HG02852 (cell line): Measurements from ENCODE around the gene RRP7A.
"Not testable (repeated sequence)": the region's sequence is repeated elsewhere in the genome, so short reads cannot be mapped to it uniquely, and the experiment has no call there.

Source experiments
- ATAC-seq: cut with Tn5 transposase; IDR thresholded peaks from one replicate; pipeline ENCODE4 v1.9.1; 2021; ENCODE audit warnings: mild to moderate bottlenecking, moderate library complexity; ENCODE audit not compliant: unreplicated experiment

Gene RRP7A

DNA sequence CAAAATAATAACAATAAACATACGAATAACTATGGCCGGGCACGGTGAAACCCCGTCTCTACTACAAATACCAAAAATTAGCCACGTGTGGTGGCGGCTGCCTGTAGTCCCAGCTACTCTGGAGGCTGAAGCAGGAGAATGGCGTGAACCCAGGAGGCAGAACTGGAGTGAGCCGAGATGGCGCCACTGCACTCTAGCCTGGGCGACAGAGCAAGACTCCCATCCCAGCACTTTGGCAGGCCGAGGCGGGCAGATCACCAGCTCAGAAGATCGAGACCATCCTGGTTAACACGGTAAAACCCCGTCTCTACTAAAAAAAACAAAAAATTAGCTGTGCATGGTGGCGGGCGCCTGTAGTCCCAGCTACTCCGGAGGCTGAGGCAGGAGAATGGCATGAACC lies 17.0 kb upstream of the RRP7A start:
- not testable (repeated sequence) for ATAC-seq

GRCh38 chr22:42536166-42536565 lies 16.6 kb upstream of the RRP7A start:
- no peak for ATAC-seq

- ATAC-seq = not testable (repeated sequence)
Observed at GRCh38 chr22:42535082-42535731, 15.6 kb upstream of the RRP7A start.

GRCh38 chr22:42533638-42533977 lies 14.0 kb upstream of the RRP7A start:
- no peak for ATAC-seq

- not testable (repeated sequence) for ATAC-seq
Observed at GRCh38 chr22:42531401-42532084, 11.9 kb upstream of the RRP7A start.

DNA sequence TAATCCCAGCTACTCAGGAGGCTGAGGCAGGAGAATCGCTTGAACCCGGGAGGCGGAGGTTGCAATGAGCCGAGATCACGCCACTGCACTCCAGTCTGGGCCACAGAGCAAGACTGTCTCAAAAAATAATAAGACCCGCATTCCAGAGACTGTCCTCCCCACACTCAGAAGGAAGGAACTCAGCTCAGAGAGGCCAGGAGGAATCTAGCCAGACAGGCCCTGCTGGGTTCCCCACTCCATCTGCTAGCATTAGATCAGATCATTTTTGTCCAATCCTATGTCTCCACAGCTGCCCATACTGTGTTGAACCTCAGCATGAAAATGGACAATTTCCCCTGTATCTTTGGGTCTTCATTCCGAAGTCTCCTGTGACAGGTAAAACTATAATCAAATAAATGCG lies 9.8 kb upstream of the RRP7A start:
- not testable (repeated sequence) for ATAC-seq

- no peak for ATAC-seq
Observed at GRCh38 chr22:42528591-42529307, 9.2 kb upstream of the RRP7A start.

- no peak for ATAC-seq
Observed at GRCh38 chr22:42522546-42522945, 3.0 kb upstream of the RRP7A start.

- no peak for ATAC-seq
Observed at GRCh38 chr22:42521228-42521546, 1.6 kb upstream of the RRP7A start.

DNA sequence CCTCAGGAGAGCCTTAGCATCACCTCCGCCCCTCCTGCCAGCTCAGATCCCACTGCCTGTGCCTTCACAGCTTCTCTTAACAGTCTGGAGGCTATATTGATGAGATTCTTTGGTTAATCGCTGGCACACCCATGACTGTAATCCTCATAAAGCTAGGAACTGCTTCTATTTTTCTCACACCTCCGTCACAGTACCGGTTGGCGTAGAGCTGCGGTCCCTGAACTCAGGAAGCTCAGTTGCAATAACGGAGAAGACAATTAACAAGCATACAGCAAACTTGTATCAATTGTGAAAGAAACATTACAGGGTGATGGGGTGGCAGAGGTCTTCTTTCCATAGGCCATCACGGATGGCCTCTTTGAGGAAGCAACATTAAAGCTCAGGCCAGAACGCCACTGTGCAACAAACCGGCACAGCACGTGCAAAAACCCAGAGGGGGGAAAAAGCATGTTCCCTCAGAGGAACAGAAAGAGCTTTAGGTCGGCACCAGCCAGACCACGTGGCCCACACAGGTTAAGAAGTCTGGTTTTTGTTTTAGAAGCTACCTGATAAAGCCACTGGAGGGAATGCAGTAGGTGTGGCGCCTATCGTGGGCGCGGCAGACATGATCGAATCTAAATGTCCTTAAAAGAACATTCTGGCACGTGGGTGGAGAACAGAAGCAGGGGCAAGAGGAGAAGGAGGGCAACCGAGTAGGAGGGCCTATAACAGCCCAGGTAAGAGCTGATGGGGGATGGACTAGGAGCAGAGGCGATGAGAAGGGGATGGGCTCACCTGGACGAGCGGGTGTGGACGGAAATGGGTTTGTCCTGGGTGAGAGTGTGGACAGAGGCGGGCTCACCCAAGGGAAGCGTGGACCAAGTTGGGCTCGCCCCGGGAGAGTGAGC lies 715 bp downstream of the RRP7A start:
- peak; percentile 12 for ATAC-seq

DNA sequence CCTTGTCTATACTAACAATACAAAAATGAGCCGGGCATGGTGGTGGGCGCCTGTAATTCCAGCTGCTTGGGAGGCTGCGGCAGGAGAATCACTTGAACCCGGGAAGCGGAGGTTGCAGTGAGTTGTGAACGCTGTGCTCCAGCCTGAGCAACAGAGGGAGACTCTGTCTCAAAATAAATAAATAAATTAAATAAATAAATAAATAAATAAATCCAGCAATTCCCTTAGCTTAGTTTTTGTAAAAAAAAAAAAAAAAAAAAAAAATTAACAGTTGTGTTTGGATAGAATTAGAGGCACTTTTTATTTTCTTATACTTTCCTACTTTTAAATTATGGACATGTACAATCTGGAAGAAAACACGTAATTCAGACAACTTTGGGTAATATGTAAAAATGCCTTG lies 2.5 kb downstream of the RRP7A start:
- not testable (repeated sequence) for ATAC-seq

- ATAC-seq = no peak
Observed at GRCh38 chr22:42515896-42516295, 3.7 kb downstream of the RRP7A start.

- not testable (repeated sequence) for ATAC-seq
Observed at GRCh38 chr22:42515304-42515703, 4.3 kb downstream of the RRP7A start.

- not testable (repeated sequence) for ATAC-seq
Observed at GRCh38 chr22:42514331-42514730, 5.3 kb downstream of the RRP7A start.

GRCh38 chr22:42512273-42512990 lies 7.2 kb downstream of the RRP7A start:
- ATAC-seq = not testable (repeated sequence)

DNA sequence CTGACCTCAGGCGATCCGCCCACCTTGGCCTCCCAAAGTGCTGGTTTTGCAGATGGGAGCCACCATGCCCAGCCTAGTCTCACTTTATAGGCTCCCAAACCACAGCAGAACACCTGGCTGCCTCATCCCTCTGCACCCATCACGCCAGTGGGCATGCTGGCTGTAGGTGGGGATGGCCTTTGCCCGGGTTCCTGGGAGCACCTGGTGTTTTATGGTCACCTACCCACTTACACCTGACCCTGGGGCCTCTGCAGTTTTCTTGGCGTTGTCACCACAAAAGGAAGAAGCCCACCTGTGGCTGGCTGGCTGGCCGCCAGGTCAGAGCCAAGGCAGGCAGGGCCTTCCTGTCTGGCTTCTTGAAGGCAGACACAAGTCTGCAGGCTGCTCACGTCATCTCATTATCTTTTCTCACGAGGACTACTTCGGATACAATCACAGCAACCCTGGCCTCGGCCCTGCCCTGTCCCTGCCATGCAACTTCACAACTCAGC lies 8.2 kb downstream of the RRP7A start:
- ATAC-seq = no peak

GRCh38 chr22:42509548-42509947 lies 10.0 kb downstream of the RRP7A start:
- no peak for ATAC-seq

DNA sequence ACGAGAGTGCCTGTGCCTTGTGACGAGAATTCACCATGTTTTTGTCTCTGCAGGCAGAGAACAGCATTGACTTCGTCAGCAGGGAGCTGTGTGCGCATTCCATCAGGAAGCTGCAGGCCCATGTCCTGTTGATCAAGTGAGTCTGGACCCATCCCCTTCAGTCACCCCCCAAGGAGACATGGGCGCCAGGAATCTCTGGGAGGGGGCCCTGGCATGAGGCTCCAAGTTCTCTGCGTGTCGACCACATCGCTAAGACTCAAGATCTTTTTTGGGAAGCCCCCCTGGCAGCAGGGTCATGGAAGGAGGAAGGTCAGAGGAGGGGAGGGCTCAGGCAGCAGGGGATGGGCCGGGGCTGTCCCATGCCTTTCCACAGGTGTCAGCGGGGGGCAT lies 10.6 kb downstream of the RRP7A start:
- ATAC-seq = not testable (repeated sequence)

DNA sequence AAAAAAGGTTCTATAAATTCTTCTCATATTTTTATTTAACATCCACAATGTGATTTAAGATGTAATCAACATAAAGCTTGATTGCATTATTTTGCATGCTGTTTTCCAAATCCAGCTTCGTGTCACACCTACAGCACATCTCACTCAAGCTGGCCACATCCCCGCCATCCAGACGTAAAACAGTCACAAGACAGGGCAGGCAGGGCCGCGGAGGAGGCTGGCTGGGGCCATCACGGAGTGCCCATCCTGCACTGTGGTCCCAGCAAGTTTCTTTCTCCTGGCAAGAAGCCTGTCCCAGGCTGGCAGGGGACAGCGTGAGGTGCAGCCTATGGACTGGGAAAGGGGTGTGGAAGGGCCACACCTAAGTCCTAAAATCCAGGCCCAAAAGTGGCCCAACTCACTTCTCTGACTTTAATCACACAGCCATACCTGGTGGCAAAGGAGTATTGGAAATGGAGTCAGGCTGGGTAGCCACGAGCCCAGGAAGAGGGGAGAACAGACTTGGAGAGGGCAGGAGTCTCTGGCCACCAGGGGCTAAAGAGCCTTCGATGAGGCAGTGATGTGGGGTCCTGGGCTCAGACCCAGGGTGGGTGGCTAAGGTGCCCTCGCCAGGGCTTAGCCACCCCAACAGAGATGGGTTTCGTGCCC lies 11.1 kb downstream of the RRP7A start:
- not testable (repeated sequence) for ATAC-seq

GRCh38 chr22:42500836-42501179 lies 18.8 kb downstream of the RRP7A start:
- no peak for ATAC-seq
